ENCODE results near the gene NPBWR2.
"Not testable (repeated sequence)": the region's sequence is repeated elsewhere in the genome, so short reads cannot be mapped to it uniquely, and the experiment has no call there.

The NPBWR2 gene

DNA sequence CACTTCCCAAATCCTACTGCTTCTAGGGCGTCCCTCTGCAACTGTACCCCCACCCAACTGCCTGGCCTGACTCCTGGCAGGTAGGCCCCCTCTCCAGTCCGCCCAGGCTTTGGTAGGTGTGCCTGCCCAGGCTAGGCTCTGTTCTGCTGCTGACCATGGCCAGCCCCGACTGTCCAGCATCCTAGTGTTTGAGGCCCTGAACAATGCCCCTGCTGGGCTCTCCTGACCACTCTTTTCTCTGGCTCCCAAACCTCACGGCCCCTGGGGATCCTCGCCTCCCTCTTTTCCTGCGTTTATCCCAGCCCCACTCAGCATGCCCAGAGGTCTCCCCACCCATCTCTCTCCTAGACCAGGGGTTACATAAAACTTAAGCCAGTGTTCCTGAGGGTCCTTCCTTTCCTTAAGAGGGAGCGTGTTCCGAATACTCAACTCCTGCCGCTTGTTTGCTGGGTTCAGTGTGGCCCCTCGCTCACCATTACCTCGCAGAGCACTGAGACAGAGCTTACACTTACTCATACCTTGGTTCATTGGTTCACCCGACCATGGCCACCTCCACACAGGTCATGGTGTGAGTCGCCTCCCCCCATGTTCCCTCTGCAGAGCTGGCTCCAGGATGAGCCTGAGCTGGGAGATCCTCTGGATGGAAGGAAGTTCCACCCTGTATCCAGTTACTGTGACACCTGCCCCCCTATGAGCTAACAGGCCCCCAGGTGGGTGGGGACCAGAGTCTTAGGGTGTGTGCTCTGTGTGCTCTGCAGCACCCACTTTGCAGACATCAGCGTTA, 35.8 kb upstream of the NPBWR2 start:
- no peak for DNase-seq

DNA sequence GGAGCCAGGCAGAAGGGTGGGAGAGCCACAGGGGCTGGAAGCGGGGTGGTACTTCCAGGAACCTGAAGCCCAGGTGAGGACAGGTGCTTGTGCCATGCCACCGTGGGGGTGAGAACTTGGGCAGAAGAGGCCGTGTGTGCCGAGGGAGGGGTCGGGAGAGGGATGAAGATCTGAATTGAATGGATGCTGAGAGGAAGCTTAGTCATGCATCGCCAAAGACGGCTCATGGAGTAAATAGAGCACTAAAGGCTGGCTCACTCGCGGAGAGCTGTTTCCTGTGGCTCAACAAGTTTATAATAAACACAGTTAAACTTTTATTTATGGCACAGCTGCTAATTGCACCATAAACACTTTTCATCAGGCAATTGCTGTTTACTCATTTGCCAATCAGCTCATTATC, 35.2 kb upstream of the NPBWR2 start:
- DNase-seq: no peak

DNA sequence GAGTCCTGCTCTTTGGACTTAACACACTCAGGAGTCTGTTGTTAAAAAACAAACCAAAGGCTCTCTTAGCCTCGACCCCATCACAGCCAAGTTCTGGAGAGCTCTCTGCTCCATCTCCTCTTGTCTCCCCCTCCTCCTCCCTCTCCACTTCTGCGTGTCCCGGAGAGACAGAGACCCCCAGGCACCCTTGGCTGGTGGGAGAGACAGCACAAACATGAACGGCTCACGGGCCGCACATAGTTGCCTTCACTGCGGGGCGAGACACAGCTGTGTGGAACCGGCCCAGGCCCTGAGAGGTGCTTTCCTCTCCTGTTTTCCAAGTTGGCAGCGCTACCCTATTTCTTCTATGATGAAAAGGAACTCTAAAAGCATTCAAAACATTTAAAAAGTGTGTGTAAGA, 33.6 kb upstream of the NPBWR2 start:
- DNase-seq: no peak

DNA sequence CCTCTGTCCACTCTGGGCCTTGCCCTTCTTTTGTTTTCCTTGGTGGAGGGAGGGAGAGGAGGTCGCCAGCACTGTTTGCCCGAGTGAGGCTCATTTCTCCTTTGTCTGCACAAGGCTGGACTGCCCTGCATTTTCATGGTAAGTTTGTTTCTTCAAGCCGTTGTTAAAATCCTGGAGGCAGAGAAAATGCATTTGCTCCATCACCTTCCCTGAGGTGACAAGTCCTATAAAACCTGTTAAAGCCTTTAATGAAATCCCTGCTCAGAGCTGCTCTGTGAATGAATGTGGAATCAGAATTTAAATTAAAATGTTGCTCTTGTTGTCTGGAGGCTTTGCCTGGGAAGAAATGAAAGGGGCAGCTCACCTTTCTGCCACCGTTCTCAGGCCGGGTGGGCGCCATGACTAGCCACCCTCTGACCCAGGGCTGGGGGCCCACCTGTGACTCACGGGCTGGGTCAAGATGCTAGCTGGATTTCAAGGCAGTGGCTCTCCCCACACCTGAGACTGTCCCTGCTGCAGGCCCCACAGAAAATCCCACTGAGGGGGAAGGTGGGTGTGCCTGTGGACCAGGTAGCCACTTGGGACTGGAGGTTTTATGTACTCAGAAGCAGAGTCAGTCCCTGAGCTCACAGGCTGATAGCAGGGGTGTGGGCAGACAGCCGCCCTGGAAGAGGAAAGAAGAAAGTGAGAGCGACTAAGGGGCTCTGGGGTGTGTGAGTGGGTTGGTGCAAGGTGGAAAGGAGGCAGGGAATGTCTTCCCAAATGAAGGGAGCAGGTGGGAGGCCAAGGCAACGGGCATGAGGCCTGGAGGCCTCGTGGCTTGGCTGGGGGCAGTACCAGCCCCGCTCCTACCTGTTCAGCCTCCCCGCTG, 32.9 kb upstream of the NPBWR2 start:
- DNase-seq: no peak

DNA sequence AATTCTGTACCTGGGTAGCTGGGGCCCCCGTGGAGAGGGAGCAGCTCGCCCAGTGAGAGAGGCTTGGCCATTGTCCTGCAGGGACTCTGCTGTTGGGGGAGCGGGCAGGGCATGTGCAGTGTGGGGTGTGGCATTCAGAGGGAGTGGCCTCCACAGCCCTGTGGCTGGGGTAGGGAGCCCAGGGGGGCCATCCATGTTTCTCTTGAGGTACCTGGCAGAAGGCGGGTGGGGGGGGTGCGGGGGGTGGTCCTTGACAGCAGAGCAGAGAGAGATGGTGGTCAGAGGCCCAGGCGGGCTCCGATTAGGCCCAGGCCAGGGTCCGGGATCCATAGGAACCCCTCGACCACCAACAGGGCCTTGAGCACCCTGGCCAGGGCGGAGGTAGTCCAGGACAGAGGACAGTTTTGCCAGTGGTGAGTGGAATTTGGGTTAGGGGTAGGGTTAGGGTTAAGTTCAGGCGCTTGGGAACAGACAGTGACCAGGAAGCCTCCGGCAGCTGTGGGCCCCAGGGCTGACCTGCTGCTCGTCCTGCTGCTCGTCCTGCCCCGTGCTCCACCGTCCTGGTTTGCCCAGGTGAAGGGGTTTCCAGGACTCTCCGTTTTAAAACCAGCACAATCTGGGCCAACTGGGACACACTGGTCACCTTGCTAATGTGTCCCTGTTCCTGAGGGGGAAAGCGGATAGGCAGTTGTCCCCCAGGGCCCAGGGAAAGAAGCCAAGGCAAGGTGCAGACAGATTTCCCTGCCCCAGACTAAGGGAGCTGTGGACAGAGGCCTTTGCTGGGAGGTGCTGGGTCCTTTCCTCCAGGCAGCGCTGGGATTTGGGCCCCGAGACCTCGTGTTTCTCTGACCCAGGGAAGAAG, 32.1 kb upstream of the NPBWR2 start:
- DNase-seq: no peak

DNA sequence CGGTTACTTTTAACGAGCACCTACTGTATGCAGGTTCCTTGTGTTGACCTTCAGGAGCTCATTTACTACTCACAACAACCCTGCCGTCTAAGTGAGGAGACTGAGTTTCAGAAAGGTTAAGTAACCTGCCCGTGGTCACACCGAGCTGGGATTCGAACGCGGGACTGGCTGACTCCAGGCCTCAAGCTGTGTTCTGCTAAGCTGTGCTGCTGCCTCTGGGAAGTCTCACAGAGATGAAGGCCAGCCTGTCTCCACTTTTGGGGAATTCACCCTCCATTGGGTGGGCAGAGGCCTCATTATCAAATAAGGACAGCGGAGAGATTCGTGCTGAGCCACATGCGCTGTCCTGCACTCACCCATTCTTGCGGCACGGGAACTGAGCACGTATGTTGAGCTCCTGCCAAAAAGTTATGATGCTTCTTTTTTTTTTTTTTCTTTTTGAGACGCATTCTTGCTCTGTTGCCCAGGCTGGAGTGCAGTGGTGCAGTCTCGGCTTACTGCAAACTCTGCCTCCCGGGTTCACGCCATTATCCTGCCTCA, 31.0 kb upstream of the NPBWR2 start:
- DNase-seq: no peak

DNA sequence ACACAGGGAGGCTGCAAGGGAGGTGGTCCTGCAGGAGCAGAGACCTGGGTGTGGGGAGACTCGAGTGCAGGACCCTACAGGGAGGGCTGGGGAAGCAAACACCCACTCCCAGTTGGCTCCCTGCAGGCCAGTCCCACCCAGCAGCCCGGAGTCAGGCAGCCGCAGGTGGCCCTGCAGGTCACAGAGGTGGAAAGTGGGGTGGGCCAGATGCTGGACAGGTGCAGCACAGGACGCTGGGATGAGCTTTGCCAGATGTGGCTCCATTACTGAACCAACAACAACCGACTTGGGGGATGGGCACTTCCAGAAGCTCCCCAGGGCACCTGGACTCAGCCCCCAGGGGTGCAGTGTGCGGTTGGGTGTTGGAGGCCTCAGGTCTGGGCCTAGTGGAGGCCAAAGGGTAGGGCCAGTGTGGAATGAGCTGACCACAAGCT, 30.2 kb upstream of the NPBWR2 start:
- no peak for DNase-seq

DNA sequence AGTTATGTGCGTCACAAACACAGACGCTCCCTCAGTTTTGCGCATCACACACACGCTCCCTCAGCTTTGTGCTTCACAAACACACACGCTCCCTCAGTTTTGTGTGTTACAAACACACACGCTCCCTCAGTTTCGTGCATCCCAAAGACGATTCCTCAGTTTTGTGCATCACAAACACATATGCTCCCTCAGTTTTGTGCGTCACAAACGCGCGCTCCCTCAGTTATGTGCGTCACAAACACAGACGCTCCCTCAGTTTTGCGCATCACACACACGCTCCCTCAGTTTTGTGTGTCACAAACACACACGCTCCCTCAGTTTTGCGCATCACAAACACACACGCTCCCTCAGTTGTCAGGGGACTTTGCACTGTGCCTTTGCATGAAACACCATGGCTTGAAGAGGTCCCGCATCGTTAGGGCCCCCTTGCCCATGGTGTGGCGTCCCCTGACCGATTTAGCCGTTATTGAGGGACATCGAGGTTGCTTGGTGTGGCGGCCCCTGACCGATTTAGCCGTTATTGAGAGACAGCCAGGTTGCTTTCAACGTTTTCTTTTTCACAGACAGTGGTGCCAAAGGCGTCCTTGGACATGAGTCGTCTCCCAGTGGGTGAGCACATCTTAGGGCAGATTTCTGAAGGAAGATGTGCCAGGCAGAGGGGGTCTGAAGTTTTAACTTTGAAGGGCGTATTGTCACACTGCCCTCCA, 28.8 kb upstream of the NPBWR2 start:
- no peak for DNase-seq

DNA sequence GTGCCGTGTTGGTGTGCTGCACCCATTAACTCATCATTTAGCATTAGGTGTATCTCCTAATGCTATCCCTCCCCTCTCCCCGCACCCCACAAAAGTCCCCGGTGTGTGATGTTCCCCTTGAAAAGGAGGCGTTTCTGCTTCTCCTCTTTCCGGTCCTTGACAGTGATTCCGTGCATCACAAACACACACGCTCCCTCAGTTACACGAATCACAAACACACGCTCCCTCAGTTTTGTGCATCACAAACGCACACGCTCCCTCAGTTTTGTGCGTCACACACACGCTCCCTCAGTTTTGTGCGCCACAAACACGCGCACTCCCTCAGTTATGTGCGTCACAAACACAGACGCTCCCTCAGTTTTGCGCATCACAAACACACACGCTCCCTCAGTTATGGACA, 27.4 kb upstream of the NPBWR2 start:
- not testable (repeated sequence) for DNase-seq

DNA sequence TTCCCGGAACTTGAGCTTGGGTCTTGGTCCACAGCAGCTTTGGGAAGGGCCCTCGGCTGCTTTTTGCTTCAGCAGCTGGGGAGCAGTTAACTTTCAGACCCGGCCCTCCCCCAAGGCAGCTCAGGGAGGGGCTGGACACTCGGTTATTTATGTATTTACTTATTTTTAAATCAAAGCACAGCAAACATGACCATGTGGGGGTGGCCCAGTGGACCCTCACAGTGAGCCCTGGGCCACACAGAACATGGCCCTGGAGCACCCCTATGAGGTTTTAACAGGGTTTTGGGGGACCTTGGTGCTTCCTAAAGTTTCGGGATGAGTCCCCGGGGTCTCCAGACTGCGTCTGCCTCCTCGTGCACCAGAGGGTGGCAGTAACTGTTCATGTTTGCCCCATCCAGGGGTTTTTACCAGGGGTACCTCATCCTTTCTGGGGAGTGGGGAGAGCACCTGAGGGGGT, 26.6 kb upstream of the NPBWR2 start:
- DNase-seq: no peak

DNA sequence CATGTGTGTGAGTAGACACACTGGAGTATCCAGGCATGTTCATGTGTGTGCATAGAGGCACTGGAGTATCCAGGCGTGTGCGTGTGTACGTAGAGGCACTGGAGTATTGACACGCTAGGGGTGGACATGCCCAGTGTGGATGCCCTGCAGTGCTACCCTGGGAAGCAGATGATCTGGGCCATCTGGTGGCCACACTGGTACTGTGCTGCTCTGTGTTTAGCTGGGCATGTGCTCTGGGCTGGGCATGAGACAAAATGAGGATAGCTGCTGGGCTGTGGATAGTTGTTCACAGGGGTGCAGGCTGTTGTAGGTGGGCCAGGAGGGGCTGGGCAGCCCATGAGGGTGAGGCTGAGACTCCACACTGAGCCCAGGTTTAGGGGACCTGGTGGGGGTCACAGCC, 24.0 kb upstream of the NPBWR2 start:
- no peak for DNase-seq

DNA sequence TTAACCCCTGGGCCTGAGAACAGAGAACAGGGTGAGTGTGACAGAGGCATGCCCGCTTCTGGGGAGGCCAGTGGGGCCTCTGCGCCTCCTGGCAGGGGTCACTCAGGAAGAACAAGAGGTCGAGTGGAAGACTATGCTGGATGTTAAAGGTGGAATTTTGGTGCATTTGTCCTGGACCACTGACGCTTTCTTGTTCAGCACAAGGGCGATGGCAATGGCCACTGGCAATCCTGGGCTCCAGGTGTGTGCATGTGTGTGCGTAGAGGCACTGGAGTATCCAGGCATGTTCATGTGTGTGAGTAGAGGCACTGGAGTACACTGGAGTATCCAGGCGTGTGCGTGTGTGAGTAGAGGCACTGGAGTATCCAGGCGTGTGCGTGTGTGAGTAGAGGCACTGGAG, 23.5 kb upstream of the NPBWR2 start:
- DNase-seq: no peak

DNA sequence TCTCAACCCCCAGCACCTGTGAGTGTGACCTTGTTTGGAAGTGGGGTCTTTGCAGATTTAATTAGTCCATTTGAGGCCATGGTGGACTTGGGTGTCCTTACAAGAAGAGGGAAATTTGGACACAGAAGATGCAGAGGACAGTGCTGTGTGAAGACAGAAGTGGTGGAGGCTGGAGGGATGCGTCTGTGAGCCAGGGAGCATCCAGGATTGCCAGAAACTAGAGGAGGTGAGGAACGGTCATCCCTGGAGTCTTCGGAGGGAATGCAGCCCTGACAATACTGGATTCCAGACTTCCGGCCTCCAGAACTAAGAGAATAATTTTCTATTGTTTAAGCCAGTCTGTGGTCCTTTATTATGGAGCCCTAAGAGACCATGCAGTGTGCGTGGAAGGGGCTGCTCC, 22.9 kb upstream of the NPBWR2 start:
- no peak for DNase-seq

DNA sequence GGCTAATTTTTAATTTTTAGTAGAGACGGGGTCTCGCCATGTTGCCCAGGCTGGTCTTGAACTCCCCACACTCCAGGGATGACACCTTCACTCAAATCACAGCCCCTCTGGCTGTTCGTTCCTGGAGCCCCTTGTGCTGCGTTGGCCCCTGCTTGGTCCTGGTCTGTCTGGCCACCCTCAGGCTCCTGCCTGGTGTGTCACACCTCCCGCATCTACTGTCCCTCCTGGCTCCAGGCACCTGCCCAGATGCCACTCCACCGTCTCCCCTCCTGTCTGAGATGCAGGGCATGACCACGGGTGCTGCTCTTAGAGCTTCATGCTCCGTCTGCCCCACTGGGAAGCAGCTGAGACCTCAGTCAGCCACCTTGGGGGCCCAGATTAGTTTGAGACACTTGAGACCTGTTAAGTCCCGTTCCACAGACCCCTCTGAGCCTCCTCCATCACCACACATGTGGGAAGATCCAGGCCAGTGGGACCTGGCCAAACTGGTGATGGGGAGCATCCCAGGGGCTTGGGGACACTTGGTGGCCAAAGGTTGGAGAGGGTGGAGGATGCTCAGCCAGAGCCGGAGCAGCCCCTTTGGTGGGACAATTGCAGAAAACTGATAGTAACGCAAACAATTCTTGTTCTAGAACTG, 21.9 kb upstream of the NPBWR2 start:
- DNase-seq: no peak

DNA sequence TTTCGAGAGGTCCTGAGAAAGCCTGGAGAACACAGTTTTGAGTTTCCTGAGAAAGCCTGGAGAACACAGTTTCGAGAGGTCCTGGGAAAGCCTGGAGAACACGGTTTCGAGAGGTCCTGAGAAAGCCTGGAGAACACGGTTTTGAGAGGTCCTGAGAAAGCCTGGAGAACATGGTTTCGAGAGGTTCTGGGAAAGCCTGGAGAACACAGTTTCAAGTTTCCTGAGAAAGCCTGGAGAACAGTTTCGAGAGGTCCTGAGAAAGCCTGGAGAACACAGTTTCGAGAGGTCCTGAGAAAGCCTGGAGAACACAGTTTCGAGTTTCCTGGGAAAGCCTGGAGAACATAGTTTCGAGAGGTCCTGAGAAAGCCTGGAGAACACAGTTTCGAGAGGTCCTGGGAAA, 16.2 kb upstream of the NPBWR2 start:
- not testable (repeated sequence) for DNase-seq

DNA sequence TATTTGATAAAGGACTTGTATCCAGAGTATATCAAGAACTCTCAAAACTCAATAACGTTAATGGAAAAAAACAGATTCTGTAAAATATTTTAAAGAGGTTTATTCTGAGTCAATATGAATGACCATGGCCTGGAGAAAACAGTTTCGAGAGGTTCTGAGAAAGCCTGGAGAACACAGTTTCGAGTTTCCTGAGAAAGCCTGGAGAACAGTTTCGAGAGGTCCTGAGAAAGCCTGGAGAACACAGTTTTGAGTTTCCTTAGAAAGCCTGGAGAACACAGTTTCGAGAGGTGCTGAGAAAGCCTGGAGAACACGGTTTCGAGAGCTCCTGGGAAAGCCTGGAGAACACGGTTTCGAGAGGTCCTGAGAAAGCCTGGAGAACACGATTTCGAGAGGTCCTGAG, 15.6 kb upstream of the NPBWR2 start:
- DNase-seq: not testable (repeated sequence)

DNA sequence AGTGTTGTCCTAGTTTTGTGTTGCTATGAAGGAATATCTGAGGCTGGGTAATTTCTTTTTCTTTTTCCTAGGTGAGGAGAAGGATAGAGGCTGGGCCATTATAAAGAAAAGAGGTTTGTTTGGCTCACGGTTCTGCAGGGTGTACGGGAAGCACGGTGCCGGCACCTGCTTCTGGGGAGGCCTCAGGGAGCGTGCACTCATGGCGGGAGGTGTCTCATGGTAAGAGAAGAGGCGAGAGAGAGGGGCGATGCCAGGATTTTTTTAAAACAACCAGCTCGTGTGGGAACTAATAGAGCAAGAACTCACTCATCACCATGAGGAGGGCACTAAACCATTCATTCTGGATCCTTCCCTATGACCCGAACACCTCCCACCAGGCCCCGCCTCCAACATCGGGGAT, 14.2 kb upstream of the NPBWR2 start:
- DNase-seq: no peak

DNA sequence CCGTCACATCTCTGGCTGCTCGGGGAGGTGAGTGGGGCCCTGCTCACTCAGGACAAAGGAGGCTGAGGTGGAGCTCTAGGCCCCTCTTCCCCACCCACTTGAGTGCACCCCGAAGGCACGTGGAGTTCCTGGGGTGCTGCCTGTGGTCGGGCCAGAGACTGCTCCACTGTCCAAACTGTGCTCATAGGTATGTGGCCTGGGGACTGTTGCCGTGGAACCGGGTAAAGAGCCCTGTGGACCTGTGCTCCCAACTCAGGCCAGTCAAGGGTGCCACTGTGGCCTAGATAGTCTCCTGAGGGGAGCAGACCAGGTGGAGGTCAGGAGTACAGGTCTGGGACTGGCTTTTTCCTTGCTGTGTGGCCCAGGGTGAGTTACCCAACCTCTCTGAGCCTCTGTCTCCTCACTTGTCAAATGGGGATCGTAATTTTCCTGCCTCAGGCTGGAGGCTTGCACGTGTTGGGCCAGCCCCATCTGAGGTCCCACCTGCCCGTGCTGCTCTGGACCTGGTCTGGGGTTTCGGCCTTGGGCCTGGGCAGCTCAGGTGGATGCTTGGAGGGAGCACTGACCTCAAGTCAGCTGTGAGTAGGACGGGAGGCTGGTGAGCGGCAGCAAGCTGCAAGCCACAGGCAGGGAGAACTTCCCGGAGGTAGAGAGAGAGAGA, 12.4 kb upstream of the NPBWR2 start:
- DNase-seq: no peak

DNA sequence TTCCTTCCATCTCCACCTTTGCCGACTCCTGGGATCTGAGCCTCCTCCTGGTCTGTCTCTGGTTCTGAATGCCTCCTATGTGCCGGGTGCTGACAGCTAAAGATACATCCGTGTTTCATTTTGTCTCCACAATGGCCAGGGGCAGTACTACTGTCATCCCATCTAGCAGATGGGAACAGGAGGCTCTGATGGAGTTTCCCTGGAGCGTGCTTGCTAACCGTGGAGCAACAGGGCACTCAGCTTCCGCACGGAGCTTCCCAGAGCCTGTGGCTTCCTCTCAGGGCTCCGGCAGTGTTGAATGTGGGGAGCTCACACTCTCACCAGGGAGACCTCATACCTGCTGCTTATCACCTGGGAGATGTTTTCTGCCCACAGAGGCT, 11.9 kb upstream of the NPBWR2 start:
- no peak for DNase-seq

DNA sequence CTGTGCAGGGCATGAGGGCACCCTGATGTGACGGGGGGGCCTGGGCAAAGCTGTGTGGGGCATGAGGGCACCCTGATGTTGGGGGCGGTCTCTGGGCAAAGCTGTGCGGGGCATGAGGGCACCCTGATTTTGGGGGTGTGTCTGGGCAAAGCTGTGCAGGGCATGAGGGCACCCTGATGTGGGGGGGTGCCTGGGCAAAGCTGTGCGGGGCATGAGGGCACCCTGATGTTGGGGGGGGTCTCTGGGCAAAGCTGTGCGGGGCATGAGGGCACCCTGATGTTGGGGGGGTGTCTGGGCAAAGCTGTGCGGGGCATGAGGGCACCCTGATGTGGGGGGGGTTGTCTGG, 10.0 kb upstream of the NPBWR2 start:
- not testable (repeated sequence) for DNase-seq
